CD4-positive, CD25-positive, alpha-beta regulatory T cell (primary cell): ENCODE measurements around the gene IGFBP6. TPM values are rescaled to one million over a fixed set of nuclear protein-coding genes. Genes with fewer than 3 reads are reported as not detected.

Source experiments
- polyA plus RNA-seq, 4 donors: library from polyadenylated mRNA; unstranded; fragments of 300-500 nt; fragmentation: Illumina TruSeq; gene quantifications; one replicate each; pipeline ENCODE4 v1.2.3, GENCODE V29; 2021
- total RNA-seq: library from RNA; stranded (reverse); gene quantifications from one replicate; pipeline ENCODE4 v1.2.3, GENCODE V29; 2022

IGFBP6 gene
- total and polyA plus RNA-seq, 5 donors from 2014 or later = 0.84 TPM; not detected in 4

Other genes starting within 250 kb of the IGFBP6 start
- not detected for gene KRT78, start 248.7 kb upstream of the IGFBP6 start, total RNA-seq
- gene KRT78, start 248.7 kb upstream of the IGFBP6 start, polyA plus RNA-seq = not detected
- gene KRT8, start 192.6 kb upstream of the IGFBP6 start, total RNA-seq = not detected
- under 1 TPM in 2 of 4 donors, not detected in 2; 0.13 to 0.73 TPM for gene KRT8, start 192.6 kb upstream of the IGFBP6 start, polyA plus RNA-seq
- gene KRT18, start 148.5 kb upstream of the IGFBP6 start, total RNA-seq = 2.4 TPM
- gene KRT18, start 148.5 kb upstream of the IGFBP6 start, polyA plus RNA-seq = 10 to 100 TPM in 1 of 4 donors, 1 to 10 TPM in 3; 5.8 to 11.2 (median 6.8) TPM
- 506 TPM for gene EIF4B, start 91.2 kb upstream of the IGFBP6 start, total RNA-seq
- 100 to 1,000 TPM in 2 of 4 donors, 10 to 100 TPM in 2; 71.3 to 116 (median 103) TPM for gene EIF4B, start 91.2 kb upstream of the IGFBP6 start, polyA plus RNA-seq
- gene TNS2, start 47.6 kb upstream of the IGFBP6 start, total RNA-seq = 1.4 TPM
- gene TNS2, start 47.6 kb upstream of the IGFBP6 start, polyA plus RNA-seq = under 1 TPM in 1 of 4 donors, not detected in 3; 0.09 TPM
- gene SPRYD3, start 18.3 kb upstream of the IGFBP6 start, total RNA-seq = 25.9 TPM
- gene SPRYD3, start 18.3 kb upstream of the IGFBP6 start, polyA plus RNA-seq = 10 to 100 TPM; 34.1 to 59.2 (median 45.9) TPM
- 0.37 TPM for gene SOAT2, start 5.8 kb downstream of the IGFBP6 start, total RNA-seq
- gene SOAT2, start 5.8 kb downstream of the IGFBP6 start, polyA plus RNA-seq = not detected
- gene ZNF740, start 83.1 kb downstream of the IGFBP6 start, total RNA-seq = 32.6 TPM
- 1 to 10 TPM; 2.3 to 3.1 (median 2.7) TPM for gene ZNF740, start 83.1 kb downstream of the IGFBP6 start, polyA plus RNA-seq
- 68.0 TPM for gene CSAD, start 83.3 kb downstream of the IGFBP6 start, total RNA-seq
- gene CSAD, start 83.3 kb downstream of the IGFBP6 start, polyA plus RNA-seq = 1 to 10 TPM; 1.2 to 2.3 (median 1.6) TPM
- 297 TPM for gene ITGB7, start 109.6 kb downstream of the IGFBP6 start, total RNA-seq
- 100 to 1,000 TPM; 279 to 382 (median 330) TPM for gene ITGB7, start 109.6 kb downstream of the IGFBP6 start, polyA plus RNA-seq
- gene RARG, start 134.5 kb downstream of the IGFBP6 start, total RNA-seq = 16.8 TPM
- gene RARG, start 134.5 kb downstream of the IGFBP6 start, polyA plus RNA-seq = 1 to 10 TPM; 1.5 to 5.1 (median 2.4) TPM
- 2.7 TPM for gene ESPL1, start 170.6 kb downstream of the IGFBP6 start, total RNA-seq
- under 1 TPM in 3 of 4 donors, not detected in 1; 0.05 to 0.24 (median 0.11) TPM for gene ESPL1, start 170.6 kb downstream of the IGFBP6 start, polyA plus RNA-seq
- 506 TPM for gene PFDN5, start 197.9 kb downstream of the IGFBP6 start, total RNA-seq
- 1,000 to 10,000 TPM; 1,352 to 1,800 (median 1,601) TPM for gene PFDN5, start 197.9 kb downstream of the IGFBP6 start, polyA plus RNA-seq
- 33.9 TPM for gene MYG1, start 202.0 kb downstream of the IGFBP6 start, total RNA-seq
- 10 to 100 TPM; 85.0 to 98.1 (median 94.4) TPM for gene MYG1, start 202.0 kb downstream of the IGFBP6 start, polyA plus RNA-seq
- 36.8 TPM for gene AAAS, start 223.9 kb downstream of the IGFBP6 start, total RNA-seq
- gene AAAS, start 223.9 kb downstream of the IGFBP6 start, polyA plus RNA-seq = 10 to 100 TPM; 34.0 to 45.9 (median 37.8) TPM
- not detected for gene SP7, start 238.7 kb downstream of the IGFBP6 start, total RNA-seq
- under 1 TPM in 1 of 4 donors, not detected in 3; 0.07 TPM for gene SP7, start 238.7 kb downstream of the IGFBP6 start, polyA plus RNA-seq